GM23338 (cell line): ENCODE data around the gene SH2D4B. TPM values are rescaled to one million over a fixed set of nuclear protein-coding genes. Genes with fewer than 3 reads are reported as not detected.

Experiments used
- ATAC-seq: fragments of 200-7000 bp; cut with Tn5 transposase; 3 replicates; pipeline ENCODE4 v1.9.1; 2020
- DNase-seq: peaks from one replicate; pipeline ENCODE4 v3.0.0-alpha.2; 2015; ENCODE audit warnings: low spot score
- H2AFZ ChIP-seq: fragments of 200-600 bp; sonication (generic); 2 replicates; pipeline ENCODE4 v1.8.0; 2016; ENCODE audit warnings: antibody characterized with exemption, mild to moderate bottlenecking, moderate library complexity
- H3F3A ChIP-seq: fragments of 200-600 bp; sonication (generic); replicated peaks from 2 replicates; pipeline ENCODE4 v1.8.0; 2017; ENCODE audit warnings: antibody characterized with exemption, mixed run types, low read depth
- H3K27ac ChIP-seq: fragments of 200-600 bp; sonication (generic); 2 replicates; pipeline ENCODE4 v1.6.1; 2016; ENCODE audit warnings: low read depth
- H3K27me3 ChIP-seq: fragments of 200-600 bp; sonication (generic); 2 replicates; pipeline ENCODE4 v1.8.0; 2016; ENCODE audit warnings: mild to moderate bottlenecking, mixed run types, moderate library complexity; ENCODE audit not compliant: insufficient read depth
- H3K36me3 ChIP-seq: fragments of 200-600 bp; sonication (generic); 2 replicates; pipeline ENCODE4 v1.8.0; 2016; ENCODE audit warnings: mild to moderate bottlenecking; ENCODE audit not compliant: insufficient read depth
- H3K4me1 ChIP-seq: fragments of 200-600 bp; sonication (generic); 2 replicates; pipeline ENCODE4 v1.8.0; 2016; ENCODE audit warnings: mild to moderate bottlenecking, moderate library complexity; ENCODE audit not compliant: insufficient read depth
- H3K4me2 ChIP-seq: fragments of 200-600 bp; sonication (generic); 2 replicates; pipeline ENCODE4 v1.7.1; 2017; ENCODE audit warnings: mixed run types
- H3K4me3 ChIP-seq: fragments of 200-600 bp; sonication (generic); 2 replicates; pipeline ENCODE4 v1.6.1; 2016; ENCODE audit warnings: mixed run types
- H3K79me2 ChIP-seq: fragments of 200-600 bp; sonication (generic); replicated peaks from 2 replicates; pipeline ENCODE4 v1.8.0; 2017; ENCODE audit warnings: mild to moderate bottlenecking; ENCODE audit not compliant: insufficient read depth
- H3K9me2 ChIP-seq: fragments of 200-600 bp; sonication (generic); 2 replicates; pipeline ENCODE4 v1.8.0; 2017; ENCODE audit not compliant: insufficient read depth
- H4K20me1 ChIP-seq: fragments of 200-600 bp; sonication (generic); replicated peaks from 2 replicates; pipeline ENCODE4 v1.8.0; 2017; ENCODE audit warnings: mild to moderate bottlenecking; ENCODE audit not compliant: insufficient read depth
- H3K27ac Mint-ChIP-seq: 2 replicates; pipeline ENCODE4 v1.8.0; 2020; ENCODE audit warnings: inconsistent platforms, mild to moderate bottlenecking, moderate library complexity, mixed read lengths
- H3K27me3 Mint-ChIP-seq: 3 replicates; pipeline ENCODE4 v1.8.0; 2022; ENCODE audit warnings: low read depth, mild to moderate bottlenecking, moderate library complexity, mixed read lengths, inconsistent platforms; ENCODE audit not compliant: insufficient read depth, poor library complexity
- H3K36me3 Mint-ChIP-seq: 3 replicates; pipeline ENCODE4 v1.8.0; 2021; ENCODE audit warnings: low read depth, mild to moderate bottlenecking, inconsistent platforms, moderate library complexity, mixed read lengths
- H3K4me1 Mint-ChIP-seq: 3 replicates; pipeline ENCODE4 v1.8.0; 2020; ENCODE audit warnings: mild to moderate bottlenecking, inconsistent platforms, mixed read lengths
- H3K4me3 Mint-ChIP-seq: 3 replicates; pipeline ENCODE4 v1.8.0; 2021; ENCODE audit warnings: moderate library complexity, mild to moderate bottlenecking, inconsistent platforms, mixed read lengths
- H3K9me3 Mint-ChIP-seq: 3 replicates; pipeline ENCODE4 v1.8.0; 2020; ENCODE audit warnings: moderate library complexity, mild to moderate bottlenecking, inconsistent platforms, mixed read lengths
- CREB1 ChIP-seq: fragments of 250-450 bp; sonication (Bioruptor Pico); IDR thresholded peaks from 2 replicates; pipeline ENCODE4 v1.5.0; 2020; ENCODE audit warnings: low read depth, mild to moderate bottlenecking, moderate library complexity
- NANOG ChIP-seq: IDR thresholded peaks from 2 replicates; pipeline ENCODE4 v1.6.1; 2016; ENCODE audit warnings: antibody characterized with exemption, borderline replicate concordance
- POLR2AphosphoS5 ChIP-seq: IDR thresholded peaks from 2 replicates; pipeline ENCODE4 v1.6.1; 2016; ENCODE audit warnings: antibody characterized with exemption, low read depth
- REST ChIP-seq: IDR thresholded peaks from one replicate; pipeline ENCODE4 v1.6.1; 2018; ENCODE audit warnings: antibody characterized with exemption; ENCODE audit not compliant: unreplicated experiment
- STAT1 ChIP-seq: IDR thresholded peaks from one replicate; pipeline ENCODE4 v1.6.1; 2016; ENCODE audit warnings: antibody characterized with exemption; ENCODE audit not compliant: unreplicated experiment
- ZNF114 ChIP-seq: fragments of 250-450 bp; sonication (Bioruptor Pico); IDR thresholded peaks from 2 replicates; pipeline ENCODE4 v1.5.0; 2020; ENCODE audit warnings: mild to moderate bottlenecking, moderate library complexity
- ZNF331 ChIP-seq: fragments of 250-450 bp; sonication (Bioruptor Pico); IDR thresholded peaks from 2 replicates; pipeline ENCODE4 v1.5.0; 2020; ENCODE audit warnings: low read depth, mild to moderate bottlenecking, moderate library complexity
- ZNF462 ChIP-seq: fragments of 250-450 bp; sonication (Bioruptor Pico); IDR thresholded peaks from 2 replicates; pipeline ENCODE4 v1.5.0; 2020; ENCODE audit warnings: mild to moderate bottlenecking, moderate library complexity
- polyA plus RNA-seq: library from polyadenylated mRNA; unstranded; fragments of >200 nt; fragmentation: Nextera tagmentation; extraction: Ambion mirVana; gene quantifications from 2 replicates; pipeline ENCODE4 v1.2.1, GENCODE V29; 2016
- total RNA-seq: library from RNA; depleted of rRNA; stranded (reverse); fragments of >200 nt; shearing (Covaris generic); gene quantifications from 2 replicates; pipeline ENCODE4 v1.2.3, GENCODE V29; 2014

Gene SH2D4B
- total and polyA plus RNA-seq, 2 experiments from 2014 or later: 0.08 TPM; not detected in 1

- no peak for ATAC-seq
- Histone ChIP-seq H3K4me2 (peak overlapping the region; percentile 66; the same call in 1 of the 2 replicates), H4K20me1 (no peaks in the 10 kb centered on the region), H3F3A (no peaks in the 10 kb centered on the region), H3K9me2 (no peaks in the 10 kb centered on the region), H3K79me2 (no peaks in the 10 kb centered on the region), H3K27ac (no peak overlapping the region), H3K36me3 (no peaks in the 10 kb centered on the region), H2AFZ (no peak overlapping the region), H3K27me3 (no peaks in the 10 kb centered on the region), H3K4me1 (peaks cover 16% of the 10 kb centered on the region), H3K4me3 (no peak overlapping the region)
- Mint-ChIP-seq H3K4me3 (peak overlapping the region; percentile 7; the same call in 1 of the 3 replicates), H3K9me3 (peaks cover 18% of the 10 kb centered on the region), H3K36me3 (peaks cover 19% of the 10 kb centered on the region), H3K4me1 (peaks cover 24% of the 10 kb centered on the region), H3K27ac (no peak overlapping the region), H3K27me3 (peaks cover 12% of the 10 kb centered on the region)
- no peak for DNase-seq
- TF ChIP-seq STAT1 (no peak), NANOG (no peak), POLR2AphosphoS5 (no peak), CREB1 (CRISPR knock-in tag) (no peak), REST (no peak), ZNF114 (CRISPR knock-in tag) (no peak), ZNF331 (CRISPR knock-in tag) (no peak), ZNF462 (CRISPR knock-in tag) (no peak)
Observed at GRCh38 chr10:80530816-80531215, 6.9 kb upstream of the SH2D4B start.
